HPDE6-E6E7 (cell line): Measurements from ENCODE around the gene HS6ST3.

Experiments
- DNase-seq: peaks from one replicate; pipeline ENCODE4 v3.0.0; 2011; ENCODE audit warnings: missing footprints; ENCODE audit errors: extremely low spot score

Gene HS6ST3

DNA sequence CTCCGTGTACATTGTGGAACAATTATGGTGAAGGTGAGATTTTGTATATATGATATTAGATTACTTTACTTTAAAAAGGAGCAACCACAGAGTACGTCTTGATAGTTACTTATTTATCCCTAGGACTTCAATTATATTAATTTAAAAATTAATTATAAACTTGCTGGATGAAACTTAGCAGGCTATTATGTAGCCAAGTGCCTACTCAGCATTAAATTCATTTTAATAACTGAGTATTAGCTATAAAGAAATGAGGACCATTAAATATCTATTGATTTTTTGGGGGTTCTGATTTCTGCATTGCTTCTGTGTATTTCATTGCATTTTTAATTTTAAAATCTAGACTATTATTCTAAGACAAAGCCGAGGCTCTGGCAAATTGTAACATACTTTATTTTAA, 109.4 kb downstream of the HS6ST3 start:
- DNase-seq: no peak

DNA sequence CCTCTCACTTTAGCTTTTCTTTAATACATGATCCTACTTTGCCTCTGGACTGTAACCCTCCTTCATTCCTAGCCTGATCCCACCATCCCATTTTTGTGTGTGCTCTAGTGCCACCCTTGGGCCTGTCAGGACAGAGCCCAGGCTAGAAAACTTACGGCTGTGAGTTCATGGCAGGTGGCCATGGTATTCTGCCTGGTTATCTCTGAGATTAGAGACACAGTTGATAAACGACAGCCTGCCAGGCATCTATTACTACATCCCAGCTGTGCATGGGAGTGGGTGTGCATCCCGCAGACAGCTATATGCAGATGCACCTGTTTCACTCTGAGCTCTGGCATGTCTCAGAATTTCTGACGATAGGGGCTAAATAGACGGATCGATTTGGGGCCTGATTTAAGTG, 110.9 kb downstream of the HS6ST3 start:
- no peak for DNase-seq

DNA sequence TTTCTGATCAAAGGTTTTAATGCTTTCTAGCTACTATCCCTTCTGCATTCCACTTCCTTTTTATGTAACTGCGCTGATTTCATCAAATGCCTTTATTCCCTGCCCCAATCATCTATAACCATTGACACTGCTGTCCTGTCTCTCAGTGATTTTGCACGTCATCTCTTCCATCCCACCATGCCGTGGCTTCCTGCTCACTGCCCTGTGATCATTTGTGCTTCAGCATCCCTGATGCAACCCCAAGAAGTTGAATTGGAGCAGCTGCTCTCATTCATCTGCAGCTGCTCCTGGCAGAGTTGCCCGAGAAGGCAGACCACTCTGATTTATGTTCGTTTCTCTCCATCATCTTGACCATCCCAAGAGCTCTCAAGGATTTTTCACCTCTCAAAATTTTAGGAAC, 112.4 kb downstream of the HS6ST3 start:
- no peak for DNase-seq

DNA sequence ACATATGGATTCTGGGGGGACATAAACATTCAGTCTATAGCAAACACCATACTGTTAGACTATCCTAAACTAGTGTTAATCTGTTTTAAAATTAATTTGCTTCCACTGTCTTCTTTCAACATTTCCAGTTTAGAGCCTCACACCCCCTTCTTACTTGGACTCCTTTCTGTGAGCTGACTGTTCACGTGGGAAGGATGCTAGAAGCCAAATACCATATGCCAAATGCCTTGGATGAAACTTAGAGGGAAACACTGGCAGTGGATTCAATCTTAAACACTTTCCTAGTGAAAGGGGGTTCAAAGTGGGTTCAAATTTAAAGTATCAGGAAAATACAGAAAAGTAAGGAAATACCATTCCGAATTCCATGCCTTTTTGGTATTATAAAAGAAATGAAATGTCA, 113.6 kb downstream of the HS6ST3 start:
- DNase-seq: no peak

DNA sequence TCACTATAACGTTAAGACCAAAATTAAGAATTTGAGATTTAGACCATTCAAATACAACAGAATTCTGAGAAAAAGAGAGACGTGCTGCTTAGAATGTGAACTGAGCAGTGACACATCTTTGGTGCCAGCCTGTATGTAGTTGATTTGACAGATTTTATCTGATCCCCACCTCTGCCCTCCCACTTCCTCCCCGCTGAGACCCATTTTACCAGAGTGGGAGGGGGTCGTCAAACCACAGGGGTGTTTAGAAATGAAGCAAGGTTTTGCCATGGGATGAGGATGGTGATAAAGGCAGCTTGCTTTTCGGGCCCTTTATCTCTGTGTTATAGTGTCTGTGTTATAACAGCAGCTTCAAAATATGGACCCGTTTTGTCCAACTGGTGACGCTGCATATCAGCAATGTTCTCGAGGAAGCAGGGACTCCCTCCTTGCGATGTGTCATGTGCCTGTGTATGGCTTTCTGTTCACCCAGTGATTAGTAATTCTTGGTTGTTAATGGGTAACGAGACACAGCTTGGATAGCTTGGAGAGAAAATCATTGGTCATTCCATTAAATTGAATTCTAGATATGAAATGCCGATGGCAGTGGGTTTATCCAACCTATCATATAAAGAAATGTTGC, 125.0 kb downstream of the HS6ST3 start:
- DNase-seq: no peak

DNA sequence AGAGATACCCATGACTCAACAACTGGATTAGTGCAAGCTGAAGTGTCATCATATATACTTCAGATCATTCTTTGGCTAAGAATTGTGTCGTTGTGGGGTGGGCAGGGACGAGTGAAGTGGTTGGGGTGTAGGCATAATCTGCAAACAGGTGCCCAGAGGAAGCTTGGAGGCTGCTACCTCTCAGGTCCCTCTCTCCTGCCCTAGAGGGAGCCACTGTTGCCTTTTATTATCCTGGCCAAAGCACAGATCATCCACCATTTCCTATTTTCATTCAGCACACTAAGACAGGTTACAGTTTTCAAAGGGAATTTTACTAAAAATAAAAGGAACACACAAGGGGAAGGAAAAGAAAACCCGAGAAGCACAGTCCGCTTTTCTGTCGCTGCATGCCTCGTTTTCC, 126.6 kb downstream of the HS6ST3 start:
- no peak for DNase-seq

DNA sequence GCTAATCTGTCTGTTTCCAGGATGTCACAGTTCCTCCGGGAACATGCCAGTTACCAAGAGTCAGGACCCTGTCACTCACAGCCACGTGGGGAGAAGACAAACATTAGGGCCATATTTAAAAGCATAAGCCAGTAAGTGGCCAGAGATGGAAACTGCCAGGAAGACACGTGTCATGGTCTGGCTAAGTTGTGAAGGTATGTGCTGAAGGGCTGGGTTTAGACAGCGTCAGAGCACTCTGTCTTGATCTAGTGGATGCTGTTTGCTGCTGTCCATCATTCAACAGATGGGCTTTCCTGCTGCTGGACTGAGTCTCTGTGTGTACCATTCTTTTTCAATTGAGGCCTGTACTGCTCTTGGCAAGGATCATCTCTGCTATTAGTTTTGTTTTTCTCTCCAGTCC, 128.6 kb downstream of the HS6ST3 start:
- DNase-seq: no peak

DNA sequence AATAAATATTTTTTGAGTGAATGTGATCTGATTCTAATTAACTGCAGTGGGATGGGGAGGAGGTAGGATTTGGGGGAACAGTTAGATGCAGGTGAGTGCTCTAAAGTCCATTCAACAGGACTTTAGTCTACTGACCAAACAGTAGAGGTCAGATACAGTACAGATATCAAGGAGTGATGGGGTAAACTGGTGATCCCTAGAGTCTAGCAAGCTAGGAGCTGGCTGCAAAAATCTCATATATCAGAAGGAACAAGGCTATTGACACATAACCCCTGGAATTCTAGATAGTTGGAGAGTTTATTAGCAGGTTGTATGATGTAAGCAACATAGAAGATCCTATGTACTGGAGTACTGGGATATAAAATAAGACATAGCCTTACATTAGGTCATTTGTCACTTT, 131.6 kb downstream of the HS6ST3 start:
- no peak for DNase-seq

DNA sequence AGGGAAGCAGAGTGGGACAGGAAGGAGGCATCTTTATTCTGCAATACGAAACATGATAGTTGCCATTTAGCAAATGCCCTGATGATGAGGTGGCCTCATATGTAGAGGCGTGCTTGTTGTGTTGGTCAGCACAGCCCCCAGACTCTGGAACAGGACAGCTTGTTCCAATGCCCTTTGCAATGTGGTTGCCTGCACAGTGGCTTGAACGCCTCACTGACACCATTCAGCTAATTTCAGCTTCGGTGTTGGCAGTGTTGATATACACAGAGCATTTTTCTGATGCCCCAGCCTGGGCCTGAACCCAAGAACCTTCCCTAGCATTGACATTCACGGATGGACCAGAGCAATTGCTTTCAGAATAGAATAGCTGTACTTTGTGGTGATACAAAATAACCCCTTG, 133.3 kb downstream of the HS6ST3 start:
- DNase-seq: no peak

DNA sequence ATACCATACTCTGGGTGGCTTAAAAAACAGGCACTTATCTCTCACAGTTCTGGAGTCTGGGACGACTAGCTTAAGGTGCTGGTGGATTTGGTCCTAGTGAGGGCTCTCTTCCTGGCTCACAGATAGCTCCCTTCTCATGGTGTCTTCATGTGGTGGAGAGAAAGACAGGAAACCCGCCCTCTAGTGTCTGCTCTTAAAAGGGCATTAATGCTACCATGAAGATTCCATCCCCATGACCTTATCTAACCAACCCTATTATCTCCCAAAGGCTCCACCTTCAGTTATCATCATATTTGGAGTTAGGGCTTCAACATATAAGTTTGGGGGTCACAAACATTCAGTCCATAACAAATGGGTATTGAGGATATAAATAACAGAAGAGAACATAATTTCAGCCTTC, 139.4 kb downstream of the HS6ST3 start:
- no peak for DNase-seq

DNA sequence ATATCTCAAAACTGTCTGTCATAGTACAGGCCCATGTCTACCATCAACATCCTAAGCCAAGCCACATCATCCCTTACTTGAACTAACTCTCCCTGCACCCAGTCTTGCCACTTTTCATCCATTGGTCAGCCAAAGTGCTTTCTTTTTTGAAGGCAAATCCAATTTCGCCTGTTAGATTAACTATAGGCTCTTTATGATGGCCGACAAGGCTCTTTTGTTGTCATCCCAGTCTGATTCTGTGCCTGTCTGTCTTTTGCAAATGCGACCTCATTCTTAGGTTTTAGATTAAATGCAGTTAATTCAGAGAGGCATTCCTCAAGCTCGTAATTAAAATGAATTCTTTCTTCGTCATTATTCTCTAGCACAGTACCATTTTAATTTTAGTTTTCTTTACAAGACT, 148.3 kb downstream of the HS6ST3 start:
- no peak for DNase-seq

DNA sequence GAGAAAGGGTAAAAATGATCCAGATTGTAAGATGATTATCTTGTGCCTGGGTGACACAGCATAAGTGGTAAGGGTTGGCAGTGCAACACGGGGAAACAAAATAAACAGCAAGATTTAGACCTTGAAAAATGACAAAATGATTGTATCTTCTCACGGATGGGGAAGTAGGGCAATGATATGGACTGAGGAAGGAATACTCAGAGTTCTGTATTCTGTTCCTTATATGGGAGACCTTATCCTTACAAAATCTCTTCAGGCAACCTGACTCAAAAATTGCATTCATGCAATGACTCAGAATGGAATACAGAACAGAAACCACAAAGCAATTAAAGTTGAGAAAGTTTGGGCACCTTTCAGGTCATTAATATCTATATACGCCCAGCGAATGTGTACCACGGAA, 149.0 kb downstream of the HS6ST3 start:
- DNase-seq: no peak

DNA sequence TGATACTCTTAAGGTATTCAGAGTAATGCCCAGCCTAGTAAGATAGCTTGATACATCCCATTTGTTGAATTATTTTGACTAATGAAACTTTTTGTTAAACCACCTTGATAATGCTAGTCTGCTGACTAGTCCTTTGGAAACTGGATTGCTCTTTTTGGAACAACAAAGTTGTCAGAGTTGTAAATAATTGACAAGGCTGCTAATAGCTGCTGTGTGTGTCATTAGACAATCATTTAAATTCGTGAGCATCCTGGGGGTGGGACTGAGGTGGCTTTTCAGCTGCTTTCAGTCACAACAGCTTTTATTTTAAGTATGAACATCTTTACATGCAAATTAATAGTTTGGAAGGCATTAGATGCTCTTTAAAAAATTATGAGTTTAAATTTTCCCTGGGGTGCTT, 153.5 kb downstream of the HS6ST3 start:
- DNase-seq: no peak

DNA sequence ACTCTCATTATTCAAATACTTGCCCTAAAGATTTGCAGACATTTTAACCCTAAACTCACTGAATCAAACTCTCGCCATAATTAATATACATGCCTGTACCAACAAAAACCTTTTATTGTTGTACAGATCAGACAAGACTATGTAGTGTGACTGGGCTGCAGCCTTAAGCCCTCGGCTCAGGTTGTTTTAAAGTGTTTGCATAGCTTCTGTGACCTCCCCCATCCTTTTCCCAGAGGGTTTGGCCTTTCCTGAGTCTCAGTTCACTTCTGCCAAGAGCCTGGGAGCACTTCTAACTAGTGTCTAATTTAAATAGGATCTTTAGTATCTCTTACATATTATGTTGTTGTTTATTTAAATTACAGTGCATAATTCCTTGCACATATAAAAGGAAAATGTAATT, 158.2 kb downstream of the HS6ST3 start:
- no peak for DNase-seq

DNA sequence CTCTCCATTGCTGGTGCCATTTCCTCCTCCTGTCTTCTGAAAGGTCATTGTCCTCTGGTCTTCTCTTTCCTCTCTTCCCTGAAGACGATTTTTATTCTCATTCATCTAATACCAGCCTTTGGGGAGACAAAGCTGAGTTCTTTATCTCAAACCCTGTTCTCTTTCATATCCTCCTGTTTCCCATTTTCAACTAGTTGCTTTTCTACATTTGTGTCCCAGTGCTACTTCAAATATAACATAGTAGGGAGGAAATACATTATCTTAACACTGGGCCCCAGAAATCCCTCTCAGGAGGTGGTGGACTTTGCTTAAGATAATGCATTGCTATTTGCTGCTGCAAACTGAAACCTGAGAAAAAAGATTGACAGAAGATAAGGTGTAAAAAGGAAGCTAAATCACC, 159.1 kb downstream of the HS6ST3 start:
- no peak for DNase-seq

DNA sequence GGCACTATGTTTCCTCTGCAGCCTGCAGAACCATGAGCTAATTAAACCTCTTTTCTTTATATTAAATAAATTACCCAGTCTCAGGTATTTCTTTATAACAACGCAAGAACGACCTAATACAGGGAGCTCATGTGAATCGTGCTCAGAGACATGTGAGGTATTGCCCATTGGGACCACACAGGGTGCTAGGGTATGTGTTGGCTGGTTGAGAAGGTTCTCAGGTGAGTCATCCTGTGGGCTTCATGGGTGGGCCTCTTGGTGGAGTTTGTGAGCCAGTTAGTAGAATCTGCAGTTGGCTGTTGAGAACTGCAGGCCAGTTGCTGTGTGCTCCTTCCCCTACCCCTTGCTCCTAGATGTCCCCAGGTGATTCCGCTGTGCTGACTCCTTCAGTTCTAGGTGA, 163.0 kb downstream of the HS6ST3 start:
- DNase-seq: no peak

DNA sequence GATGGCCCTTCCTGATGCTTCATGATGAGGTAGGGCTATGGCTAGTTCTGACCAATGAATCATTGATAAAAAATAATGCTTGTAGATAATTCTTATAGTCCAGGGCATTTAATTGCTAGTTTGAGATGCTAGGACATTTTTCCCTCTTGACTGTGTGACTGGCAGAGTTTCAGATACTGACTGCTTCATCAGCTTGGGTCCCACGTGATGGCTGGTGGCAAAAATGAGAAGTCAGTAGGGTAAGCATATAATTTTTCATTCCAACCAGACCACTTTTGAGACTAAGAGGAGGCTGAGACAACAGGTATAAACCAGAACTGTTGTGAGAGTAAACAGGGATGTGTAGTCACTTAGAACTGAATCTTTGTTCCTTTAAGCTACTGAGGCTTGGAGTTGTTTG, 183.3 kb downstream of the HS6ST3 start:
- DNase-seq: no peak

DNA sequence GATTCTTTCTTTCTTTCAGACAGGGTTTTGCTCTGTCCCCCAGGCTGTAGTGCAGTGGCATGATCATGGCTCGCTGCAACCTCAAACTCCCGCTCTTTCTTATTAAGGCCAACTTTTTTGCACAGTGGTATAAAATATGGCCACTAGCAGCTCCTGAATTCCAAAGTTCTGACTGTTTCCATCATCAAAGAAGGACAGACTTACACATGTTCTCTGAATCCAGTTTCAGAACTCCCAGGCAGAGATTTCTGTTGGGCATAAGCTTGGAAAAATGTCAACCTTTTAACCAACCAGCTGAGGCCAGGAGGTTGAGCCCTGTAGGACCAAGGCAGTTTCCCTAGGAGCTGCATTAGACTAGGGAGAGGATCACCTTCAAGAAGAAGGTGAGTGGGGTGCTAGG, 184.1 kb downstream of the HS6ST3 start:
- no peak for DNase-seq

DNA sequence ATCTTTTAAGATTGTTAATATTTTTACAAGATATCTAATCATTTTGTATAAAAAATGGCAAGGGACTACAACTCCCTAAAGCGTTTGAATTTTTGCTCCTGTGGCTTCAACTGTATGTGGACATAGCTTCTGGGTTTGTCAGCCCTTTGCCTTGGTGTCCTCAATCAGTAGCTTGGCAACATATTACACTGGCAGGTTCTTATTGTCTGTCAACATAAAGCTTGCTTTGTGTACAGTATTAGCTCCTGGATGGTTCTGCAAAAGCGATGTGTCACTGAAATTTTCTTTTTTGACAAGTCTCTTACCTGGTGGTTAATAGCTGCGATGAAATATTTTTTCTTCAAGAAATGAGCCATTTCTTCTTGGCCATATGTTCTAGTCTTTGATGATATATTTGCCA, 190.0 kb downstream of the HS6ST3 start:
- DNase-seq: no peak

DNA sequence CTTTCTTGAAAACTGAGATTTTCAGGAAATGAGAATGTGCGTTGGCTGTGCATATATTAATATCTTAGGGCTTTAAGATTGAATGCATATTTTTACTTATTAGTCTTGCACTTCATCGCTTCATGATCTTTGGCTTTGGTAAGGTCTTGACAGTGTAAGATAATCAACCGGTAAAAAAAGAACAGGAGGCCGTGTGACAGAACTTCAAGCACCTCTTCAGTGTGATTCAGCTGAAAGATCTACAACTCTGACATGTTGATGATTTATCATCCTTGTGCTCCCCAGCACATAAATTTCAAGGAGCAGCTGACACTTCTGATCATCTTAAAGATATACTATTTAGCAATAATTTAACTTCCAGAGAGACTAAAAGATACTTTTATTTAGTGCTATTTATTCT, 195.1 kb downstream of the HS6ST3 start:
- no peak for DNase-seq

DNA sequence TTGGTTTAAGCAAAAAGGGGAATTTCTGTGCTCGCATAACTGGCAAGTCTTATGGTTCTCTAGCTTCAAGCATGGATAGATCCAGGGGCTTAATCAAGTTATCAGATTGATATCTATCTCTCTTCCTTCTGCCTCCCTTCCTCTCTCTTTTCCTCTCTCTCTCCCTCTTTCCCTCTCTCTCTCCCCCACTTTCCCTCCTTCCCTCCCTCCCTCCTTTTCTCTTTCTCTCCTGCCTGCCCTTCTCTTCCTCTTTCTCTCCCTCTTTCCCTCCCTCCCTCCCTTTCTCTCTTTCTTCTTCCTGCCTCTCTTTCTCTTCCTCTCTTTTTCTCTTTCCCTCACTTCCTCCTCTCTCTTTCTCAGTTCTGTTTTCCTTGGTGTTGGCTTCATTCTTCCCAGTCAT, 195.8 kb downstream of the HS6ST3 start:
- DNase-seq: no peak

DNA sequence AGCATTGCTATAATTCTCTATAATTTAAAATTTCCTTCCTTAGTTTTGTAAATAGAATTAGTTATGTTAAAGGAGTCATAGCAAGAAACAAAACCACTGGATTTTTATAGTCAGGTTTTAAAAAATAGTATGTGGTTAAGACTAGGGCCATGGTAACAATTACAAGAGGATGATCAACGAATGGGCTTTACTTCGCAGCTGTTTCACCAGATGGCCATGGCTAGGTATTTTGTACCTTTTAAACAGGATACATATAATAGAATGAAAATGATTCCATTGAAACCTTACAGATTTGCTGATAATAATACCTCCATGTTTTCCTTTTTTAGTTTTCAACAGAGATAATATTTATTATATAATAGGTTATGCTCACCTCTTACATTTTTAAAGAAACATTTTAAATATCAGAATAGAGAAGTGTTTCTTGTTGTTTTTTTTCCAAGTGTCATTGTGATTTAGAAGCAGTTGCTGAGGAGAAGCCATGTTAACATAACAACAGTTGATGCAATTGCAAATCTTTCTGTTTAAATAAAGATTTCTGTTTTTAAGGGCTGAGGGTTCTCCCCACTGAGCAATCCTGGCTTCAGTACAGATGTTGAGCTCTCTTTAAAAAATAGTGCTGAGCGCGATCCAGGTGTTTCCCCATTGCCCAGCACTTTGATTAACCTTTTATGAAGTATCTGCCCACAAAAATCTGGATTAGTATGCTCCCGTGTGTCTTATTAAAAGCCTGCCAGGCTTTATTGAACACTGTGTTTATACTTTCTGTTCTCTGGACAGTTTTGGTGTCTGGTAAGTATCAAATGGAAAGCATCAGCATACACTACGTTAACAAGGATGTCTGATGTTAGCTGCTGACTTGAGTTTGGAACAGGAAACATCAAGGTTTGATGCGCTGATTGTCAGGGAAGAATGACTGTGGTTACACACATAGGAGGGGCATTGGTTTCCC, 205.3 kb downstream of the HS6ST3 start:
- no peak for DNase-seq

DNA sequence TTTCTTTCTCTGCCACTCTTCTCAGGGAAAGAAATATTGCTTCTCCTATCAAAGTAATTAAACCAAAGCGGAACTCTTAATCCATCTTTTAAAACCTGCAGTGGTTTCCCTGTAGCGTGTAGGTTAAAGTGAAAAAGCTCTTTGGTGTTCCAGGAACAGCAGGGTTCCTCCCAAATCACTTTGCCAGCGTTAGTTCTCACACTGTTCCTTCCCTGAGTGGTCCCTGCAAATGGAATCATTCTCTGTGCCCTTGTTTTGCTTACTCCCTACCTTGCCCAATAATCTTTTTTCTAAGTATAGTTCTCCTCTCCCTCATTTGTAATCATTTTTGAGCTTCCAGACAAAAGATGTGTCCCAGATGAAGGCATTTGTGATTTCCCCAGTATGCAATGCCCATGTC, 207.5 kb downstream of the HS6ST3 start:
- DNase-seq: no peak

DNA sequence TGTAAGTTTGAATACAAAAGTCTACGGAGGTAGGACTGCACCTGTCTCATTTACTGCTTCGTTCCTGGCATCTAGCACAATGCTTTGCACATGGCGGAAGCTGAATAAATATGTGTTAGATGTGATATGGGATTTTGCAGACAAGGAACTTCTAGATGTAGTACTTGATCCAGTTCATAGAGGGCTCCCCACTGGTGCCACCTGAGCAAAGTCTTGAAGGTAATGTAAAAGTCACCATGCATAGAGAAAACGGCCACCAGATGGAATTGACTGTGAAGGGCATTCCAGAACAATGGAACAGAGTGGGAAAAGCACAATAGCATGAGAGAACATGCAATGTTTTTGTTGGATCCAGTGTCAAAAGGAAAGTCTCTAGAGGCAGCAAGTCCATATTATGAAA, 209.3 kb downstream of the HS6ST3 start:
- no peak for DNase-seq
